Measurements from ENCODE around the gene KRIT1. TPM values are rescaled to one million over a fixed set of nuclear protein-coding genes. Genes with fewer than 3 reads are reported as not detected.

Gene KRIT1
- total RNA-seq, 1 experiment from 2014 or later, result 34.9 TPM

DNA sequence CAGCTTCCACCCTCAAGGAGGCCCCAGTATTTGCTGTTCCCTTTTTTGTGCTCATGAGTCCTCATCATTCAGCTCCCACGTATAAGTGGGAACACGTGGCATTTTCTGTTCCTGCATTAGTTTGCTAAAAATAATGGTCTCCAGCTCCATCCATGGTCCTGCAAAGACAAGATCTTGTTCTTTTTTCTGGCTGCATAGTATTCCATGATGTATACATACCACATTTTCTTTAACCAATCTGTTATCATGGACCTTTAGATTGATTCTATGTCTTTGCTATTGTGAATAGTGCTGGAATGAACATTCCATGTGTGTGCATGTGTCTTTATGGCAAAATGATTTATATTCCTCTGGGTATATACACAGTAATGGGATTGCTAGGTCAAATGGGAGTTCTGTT is 17.0 kb downstream of the KRIT1 start:
- no peak overlapping the region for H3K9ac ChIP-seq (ENCODE audit: extremely low read depth, insufficient read length, low read length)
- H2AK5ac ChIP-seq (ENCODE audit: insufficient read length, low read length), result no peak overlapping the region
- TF ChIP-seq CTCF (conservative IDR thresholded peaks at IDR 0.05), result no peak
- Mint-ChIP-seq H3K36me3 (ENCODE audit: insufficient read depth in 1 of 3, low read depth in 3 of 3) (peaks cover 39 to 69% (median 62%) of the 10 kb centered on the region in 3 experiments; a peak in 6 of 7 replicates), H3K27ac (no peak overlapping the region), H3K4me3 (no peak overlapping the region), H3K9me3 (peaks cover 0 to 3% of the 10 kb centered on the region in 2 experiments; a peak in 1 of 5 replicates), H3K27me3 (ENCODE audit: low read depth) (no peaks in the 10 kb centered on the region), H3K4me1 (no peaks in the 10 kb centered on the region)
- no peak overlapping the region for H3K4me2 ChIP-seq (ENCODE audit: insufficient read depth, insufficient read length, low read length)
- no peaks in the 10 kb centered on the region for H4K20me1 ChIP-seq (ENCODE audit: control insufficient read depth, insufficient read depth, insufficient read length)
- DNase-seq, result no peak
- H3K27ac ChIP-seq (ENCODE audit: insufficient read length, low read depth, low read length), result no peak overlapping the region
- no peak overlapping the region for H2BK15ac ChIP-seq (ENCODE audit: low read depth, low read length)
- H3K4me1 ChIP-seq (ENCODE audit: insufficient read depth, low read length), result no peaks in the 10 kb centered on the region
- H2BK12ac ChIP-seq (ENCODE audit: insufficient read length, low read depth, low read length), result no peak overlapping the region
- H3K9me3 ChIP-seq (ENCODE audit: control insufficient read depth, low read depth, low read length), result no peaks in the 10 kb centered on the region
- no peak overlapping the region for H4K5ac ChIP-seq (ENCODE audit: insufficient read length, low read depth, low read length)
- H3K79me1 ChIP-seq (ENCODE audit: insufficient read depth, low read depth, low read length, poor library complexity, severe bottlenecking), result no peaks in the 10 kb centered on the region
- no peak overlapping the region for H2AFZ ChIP-seq (ENCODE audit: low read length)
- no peak overlapping the region for H3K23ac ChIP-seq (ENCODE audit: insufficient read length, low read depth, low read length)
- no peak overlapping the region for H2BK5ac ChIP-seq (ENCODE audit: insufficient read length, low read length)
- no peak overlapping the region for H2BK120ac ChIP-seq (ENCODE audit: low read depth, low read length, poor library complexity, severe bottlenecking)
- H3K79me2 ChIP-seq (ENCODE audit: insufficient read depth, low read length), result no peaks in the 10 kb centered on the region
- WGBS (ENCODE audit: extremely low coverage, insufficient read length, low lambda C conversion rate), result no CpG with 5 or more reads among the region's 2 CpGs
- H3T11ph ChIP-seq (ENCODE audit: low read length), result no peak overlapping the region
- H3K18ac ChIP-seq (ENCODE audit: insufficient read length, low read depth, low read length), result no peak overlapping the region
- H4K8ac ChIP-seq (replicated peaks; ENCODE audit: insufficient read length, low read depth, low read length), result no peak overlapping the region
- H3K27me3 ChIP-seq (ENCODE audit: insufficient read depth, low read length), result no peaks in the 10 kb centered on the region
- no peak overlapping the region for H2BK20ac ChIP-seq (ENCODE audit: low read depth, low read length, poor library complexity, severe bottlenecking)
- H3K4ac ChIP-seq (ENCODE audit: low read depth, low read length), result no peak overlapping the region
- H3K23me2 ChIP-seq (ENCODE audit: insufficient read length, low read depth, low read length, poor library complexity, severe bottlenecking), result no peaks in the 10 kb centered on the region
- H4K91ac ChIP-seq (ENCODE audit: insufficient read length, low read depth, low read length), result no peak overlapping the region
- H3K56ac ChIP-seq (ENCODE audit: insufficient read length, low read depth, low read length), result no peak overlapping the region
- no peak overlapping the region for H3K14ac ChIP-seq (ENCODE audit: insufficient read depth, low read length)

All from H9 (cell line).